HepG2 (cell line): ENCODE measurements around the gene OTOG.

Source experiments
- CTCF ChIP-seq: sonication (generic); formaldehyde crosslinking; IDR thresholded peaks from 2 replicates; pipeline ENCODE4 v1.5.0; 2020; ENCODE audit warnings: mild to moderate bottlenecking, missing genetic modification reagents, moderate library complexity
- YY1 ChIP-seq: IDR thresholded peaks from 2 replicates; pipeline ENCODE4 v1.6.1; 2011; ENCODE audit warnings: low read length, low read depth, moderate library complexity, mild to moderate bottlenecking; ENCODE audit not compliant: insufficient read depth, insufficient replicate concordance
- ZNF883 ChIP-seq: sonication (generic); formaldehyde crosslinking; IDR thresholded peaks from 2 replicates; pipeline ENCODE4 v1.5.1; 2020; ENCODE audit warnings: mild to moderate bottlenecking, missing genetic modification reagents; ENCODE audit errors: not compliant biosample characterization
- TF ChIP-seq, protein P1 (sequence below): sonication (generic); formaldehyde crosslinking; IDR thresholded peaks from 2 replicates; pipeline ENCODE4 v1.4.0; 2020; ENCODE audit warnings: missing genetic modification reagents

DNA sequence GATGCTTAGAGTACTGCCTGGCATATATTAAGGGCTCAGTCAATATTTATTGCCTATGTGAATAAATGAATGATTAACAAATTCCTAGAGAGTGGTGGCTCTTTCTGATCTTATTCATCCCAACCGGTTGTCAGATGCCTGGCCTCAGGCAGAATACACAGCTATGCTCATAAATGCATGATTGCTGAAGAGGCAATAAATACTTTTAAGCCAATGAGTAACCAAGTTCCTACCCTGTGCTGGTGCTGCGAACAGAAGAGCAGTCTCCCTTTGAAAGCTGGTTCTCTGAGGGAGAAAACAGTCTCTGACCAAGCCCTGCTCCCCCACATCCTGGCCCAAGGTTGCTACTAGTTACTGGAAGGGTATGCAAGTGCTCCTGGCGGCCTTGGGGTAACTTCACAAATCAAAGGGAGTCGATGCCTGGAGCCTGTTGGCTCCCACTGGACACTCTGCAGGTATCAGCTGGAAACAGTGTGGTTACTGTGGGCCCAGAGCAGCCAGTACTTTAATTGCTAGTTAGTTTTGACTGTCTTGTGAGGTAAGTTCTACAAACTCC lies 5.7 kb upstream of the OTOG start:
- TF ChIP-seq, protein P1, sequence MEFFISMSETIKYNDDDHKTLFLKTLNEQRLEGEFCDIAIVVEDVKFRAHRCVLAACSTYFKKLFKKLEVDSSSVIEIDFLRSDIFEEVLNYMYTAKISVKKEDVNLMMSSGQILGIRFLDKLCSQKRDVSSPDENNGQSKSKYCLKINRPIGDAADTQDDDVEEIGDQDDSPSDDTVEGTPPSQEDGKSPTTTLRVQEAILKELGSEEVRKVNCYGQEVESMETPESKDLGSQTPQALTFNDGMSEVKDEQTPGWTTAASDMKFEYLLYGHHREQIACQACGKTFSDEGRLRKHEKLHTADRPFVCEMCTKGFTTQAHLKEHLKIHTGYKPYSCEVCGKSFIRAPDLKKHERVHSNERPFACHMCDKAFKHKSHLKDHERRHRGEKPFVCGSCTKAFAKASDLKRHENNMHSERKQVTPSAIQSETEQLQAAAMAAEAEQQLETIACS (CRISPR knock-in tag): no peak
- TF ChIP-seq ZNF883 (CRISPR knock-in tag): no peak
- TF ChIP-seq YY1: no peak
- TF ChIP-seq CTCF (CRISPR knock-in tag): no peak
